GM12878 (cell line): ENCODE data around the gene S100A6.

Experiments
- CHD1 ChIP-seq: IDR thresholded peaks from 2 replicates; pipeline ENCODE4 v1.6.1; 2012; ENCODE audit warnings: low read depth, low read length, improper control_type of control experiment
- GABPA ChIP-seq: IDR thresholded peaks from 2 replicates; pipeline ENCODE4 v1.6.1; 2014; ENCODE audit warnings: antibody characterized with exemption, low read depth, mild to moderate bottlenecking, inconsistent platforms
- POLR2AphosphoS2 ChIP-seq: IDR thresholded peaks from 2 replicates; pipeline ENCODE4 v1.6.1; 2011; ENCODE audit warnings: low read depth, mild to moderate bottlenecking, low read length, improper control_type of control experiment, moderate library complexity
- POLR2AphosphoS5 ChIP-seq: IDR thresholded peaks from 2 replicates; pipeline ENCODE4 v1.6.1; 2011; ENCODE audit warnings: mild to moderate bottlenecking, low read length, inconsistent platforms
- RBBP5 ChIP-seq: fragments of 200-600 bp; sonication (generic); conservative IDR thresholded peaks from 2 replicates; pipeline ENCODE4 v1.6.1; 2016
- SIN3A ChIP-seq: IDR thresholded peaks from 2 replicates; pipeline ENCODE4 v1.6.1; 2012; ENCODE audit warnings: low read depth, low read length, improper control_type of control experiment
- SIX5 ChIP-seq: IDR thresholded peaks from 2 replicates; pipeline ENCODE4 v1.6.1; 2011; ENCODE audit warnings: mild to moderate bottlenecking, low read depth, low read length, moderate library complexity; ENCODE audit not compliant: severe bottlenecking
- SMC3 ChIP-seq: IDR thresholded peaks from 2 replicates; pipeline ENCODE4 v1.6.1; 2011; ENCODE audit warnings: low read length, improper control_type of control experiment, borderline replicate concordance
- TCF12 ChIP-seq: IDR thresholded peaks from 2 replicates; pipeline ENCODE4 v1.6.1; 2011; ENCODE audit warnings: low read depth, mild to moderate bottlenecking, low read length
- ZNF207 ChIP-seq: fragments of 450-650 bp; IDR thresholded peaks from 2 replicates; pipeline ENCODE4 v1.6.1; 2014; ENCODE audit warnings: antibody characterized with exemption, mild to moderate bottlenecking, borderline replicate concordance
- TF ChIP-seq, protein P1 (sequence below), 3 experiments: IDR thresholded peaks in 2 of 3; conservative IDR thresholded peaks in 1 of 3; 2 replicates each; pipeline ENCODE4 v1.5.1; 2011; ENCODE audit warnings: low read depth in 3 of 3, low read length in 3 of 3, mild to moderate bottlenecking in 3 of 3, control low read depth in 2 of 3, moderate library complexity in 2 of 3, inconsistent platforms in 1 of 3, mixed read lengths in 1 of 3; ENCODE audit not compliant: control insufficient read depth in 2 of 3, insufficient read depth in 1 of 3; ENCODE audit errors: extremely low read depth in 1 of 3
- TF ChIP-seq, protein P2 (sequence below): IDR thresholded peaks from 2 replicates; pipeline ENCODE4 v1.6.1; 2012; ENCODE audit warnings: low read depth, low read length, improper control_type of control experiment

DNA sequence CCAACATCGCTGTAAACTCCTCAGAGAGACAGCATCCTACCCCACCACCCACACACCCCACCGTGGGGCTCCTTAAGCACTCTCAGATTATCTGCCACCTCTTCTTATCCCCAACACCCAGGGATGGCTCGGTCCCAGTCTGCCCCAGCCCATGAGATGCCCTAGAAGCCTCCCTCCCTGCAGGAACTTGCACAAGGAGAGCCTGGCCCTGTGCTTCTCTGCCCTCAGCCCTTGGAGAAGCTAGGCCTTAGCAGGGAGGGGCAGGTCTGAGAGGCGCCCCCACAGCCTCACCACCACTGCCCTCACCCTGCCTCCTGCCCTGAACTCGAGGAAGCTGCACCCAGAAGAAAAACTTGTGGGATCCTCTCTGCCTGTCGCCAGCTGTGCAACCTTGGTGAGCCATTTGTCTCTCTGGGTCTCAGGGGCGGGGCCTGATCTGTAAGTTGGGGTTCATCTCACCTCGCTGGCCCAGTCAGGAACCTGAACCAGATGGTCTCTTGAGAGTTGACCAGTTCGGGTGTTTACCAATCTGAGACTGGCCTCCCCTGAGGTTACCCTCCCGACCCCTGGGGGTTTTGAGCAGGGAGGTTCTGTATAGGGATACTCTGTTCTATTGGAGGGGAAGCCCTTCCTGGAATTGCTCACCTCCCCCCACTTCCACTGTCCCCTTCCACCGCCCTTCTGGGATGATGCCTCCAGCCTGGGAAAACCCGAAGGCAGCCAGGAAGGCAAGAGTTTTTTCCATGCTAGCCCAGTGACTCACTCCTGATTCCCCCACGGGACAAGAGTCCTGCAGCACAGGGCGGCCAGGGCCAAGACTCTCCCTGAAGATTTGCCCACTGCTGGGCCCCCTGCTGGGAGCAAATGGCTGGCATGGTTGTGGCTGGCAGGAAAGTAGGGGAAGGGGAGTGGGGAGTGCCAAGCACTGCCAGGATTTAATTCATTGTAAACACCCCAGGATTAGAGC, 13.2 kb upstream of the S100A6 start, which contains the start of gene S100A3:
- TF ChIP-seq, protein P1, sequence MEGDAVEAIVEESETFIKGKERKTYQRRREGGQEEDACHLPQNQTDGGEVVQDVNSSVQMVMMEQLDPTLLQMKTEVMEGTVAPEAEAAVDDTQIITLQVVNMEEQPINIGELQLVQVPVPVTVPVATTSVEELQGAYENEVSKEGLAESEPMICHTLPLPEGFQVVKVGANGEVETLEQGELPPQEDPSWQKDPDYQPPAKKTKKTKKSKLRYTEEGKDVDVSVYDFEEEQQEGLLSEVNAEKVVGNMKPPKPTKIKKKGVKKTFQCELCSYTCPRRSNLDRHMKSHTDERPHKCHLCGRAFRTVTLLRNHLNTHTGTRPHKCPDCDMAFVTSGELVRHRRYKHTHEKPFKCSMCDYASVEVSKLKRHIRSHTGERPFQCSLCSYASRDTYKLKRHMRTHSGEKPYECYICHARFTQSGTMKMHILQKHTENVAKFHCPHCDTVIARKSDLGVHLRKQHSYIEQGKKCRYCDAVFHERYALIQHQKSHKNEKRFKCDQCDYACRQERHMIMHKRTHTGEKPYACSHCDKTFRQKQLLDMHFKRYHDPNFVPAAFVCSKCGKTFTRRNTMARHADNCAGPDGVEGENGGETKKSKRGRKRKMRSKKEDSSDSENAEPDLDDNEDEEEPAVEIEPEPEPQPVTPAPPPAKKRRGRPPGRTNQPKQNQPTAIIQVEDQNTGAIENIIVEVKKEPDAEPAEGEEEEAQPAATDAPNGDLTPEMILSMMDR (IDR thresholded peaks at IDR 0.05 in 2 of 3, conservative IDR thresholded peaks at IDR 0.05 in 1 of 3; ENCODE audit: control insufficient read depth in 2 of 3, extremely low read depth in 1 of 3, insufficient read depth in 1 of 3, low read depth in 3 of 3, low read length in 3 of 3), result no peak
- no peak for TF ChIP-seq POLR2AphosphoS2
- no peak for TF ChIP-seq SMC3
- no peak for TF ChIP-seq POLR2AphosphoS5
- TF ChIP-seq RBBP5, result no peak
- TF ChIP-seq SIN3A, result no peak
- TF ChIP-seq TCF12, result no peak
- TF ChIP-seq GABPA, result no peak
- no peak for TF ChIP-seq SIX5
- TF ChIP-seq CHD1, result no peak
- no peak for TF ChIP-seq ZNF207
- TF ChIP-seq, protein P2, sequence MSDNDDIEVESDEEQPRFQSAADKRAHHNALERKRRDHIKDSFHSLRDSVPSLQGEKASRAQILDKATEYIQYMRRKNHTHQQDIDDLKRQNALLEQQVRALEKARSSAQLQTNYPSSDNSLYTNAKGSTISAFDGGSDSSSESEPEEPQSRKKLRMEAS, result no peak
